ENCODE results near the gene MTFR1L.

The MTFR1L gene

GRCh38 chr1:25813071-25813733, 6.6 kb upstream of the MTFR1L start:
- TF ChIP-seq CTCF (conservative IDR thresholded peaks at IDR 0.05; ENCODE audit: control insufficient read depth, insufficient read depth, low read depth, low read length) = no peak
- H3K4me3 ChIP-seq (ENCODE audit: control insufficient read depth, low read depth, low read length) = no peak overlapping the region
- no peak for DNase-seq (ENCODE audit: low read depth)

GRCh38 chr1:25813734-25814471, 5.9 kb upstream of the MTFR1L start:
- DNase-seq (ENCODE audit: low read depth) = no peak
- no peak for TF ChIP-seq CTCF (conservative IDR thresholded peaks at IDR 0.05; ENCODE audit: control insufficient read depth, insufficient read depth, low read depth, low read length)
- no peak overlapping the region for H3K4me3 ChIP-seq (ENCODE audit: control insufficient read depth, low read depth, low read length)

GRCh38 chr1:25814549-25815087, 5.1 kb upstream of the MTFR1L start:
- DNase-seq (ENCODE audit: low read depth) = no peak
- H3K4me3 ChIP-seq (ENCODE audit: control insufficient read depth, low read depth, low read length) = no peak overlapping the region
- no peak for TF ChIP-seq CTCF (conservative IDR thresholded peaks at IDR 0.05; ENCODE audit: control insufficient read depth, insufficient read depth, low read depth, low read length)

- H3K4me3 ChIP-seq (ENCODE audit: control insufficient read depth, low read depth, low read length) = no peak overlapping the region
- no peak for DNase-seq (ENCODE audit: low read depth)
- TF ChIP-seq CTCF (conservative IDR thresholded peaks at IDR 0.05; ENCODE audit: control insufficient read depth, insufficient read depth, low read depth, low read length) = no peak
Measured at GRCh38 chr1:25815208-25816111, 4.3 kb upstream of the MTFR1L start.

GRCh38 chr1:25816112-25816718, 3.5 kb upstream of the MTFR1L start:
- H3K4me3 ChIP-seq (ENCODE audit: control insufficient read depth, low read depth, low read length) = no peak overlapping the region
- no peak for TF ChIP-seq CTCF (conservative IDR thresholded peaks at IDR 0.05; ENCODE audit: control insufficient read depth, insufficient read depth, low read depth, low read length)
- no peak for DNase-seq (ENCODE audit: low read depth)
